DLD1 (cell line): ENCODE measurements around the gene TMEM198.

Source experiments
- in situ Hi-C: cut with HindIII; loops from 2 replicates; pipeline ENCODE4 v1.10.0; 2017; ENCODE audit warnings: low sequenced_read_pairs

Gene TMEM198

GRCh38 chr2:219524817-219525216 lies 19.0 kb upstream of the TMEM198 start:
- in situ Hi-C loops, result no loop called here

DNA sequence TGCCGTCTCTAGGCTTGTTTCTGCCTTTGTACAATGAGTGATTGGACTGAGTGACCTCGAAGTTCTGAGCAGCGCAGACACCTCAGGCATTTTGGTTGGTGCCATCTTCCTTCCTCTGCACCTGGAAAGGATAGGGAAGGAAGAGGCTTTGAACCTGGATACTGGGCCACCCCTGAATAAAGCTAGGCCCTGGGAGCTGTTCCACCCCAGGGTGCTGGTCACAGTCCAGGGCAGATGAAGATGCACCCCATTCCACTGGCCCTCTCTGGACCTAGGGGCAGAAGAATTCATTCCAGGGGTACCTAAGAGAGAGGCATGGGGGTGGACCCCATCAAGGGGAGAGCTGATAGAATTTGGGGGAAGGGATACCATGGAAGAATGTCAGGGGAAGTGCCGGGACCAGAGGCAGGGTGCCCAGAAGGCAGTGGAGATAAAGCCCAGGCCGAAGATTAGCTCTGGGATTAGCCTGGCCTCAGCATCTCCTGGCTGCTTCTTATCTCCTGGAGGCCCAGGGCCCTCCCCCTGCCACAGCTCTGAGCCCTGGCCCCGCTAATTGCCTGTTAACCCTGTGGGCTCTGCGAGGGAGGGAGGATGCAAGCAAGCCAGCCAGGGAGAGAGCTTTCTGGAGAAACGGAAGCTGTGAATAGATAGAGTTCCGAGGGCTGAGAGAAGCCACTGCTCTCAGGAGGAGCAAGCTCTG lies 18.1 kb upstream of the TMEM198 start:
- in situ Hi-C loops, result no loop called here

GRCh38 chr2:219526320-219527075 lies 17.3 kb upstream of the TMEM198 start:
- in situ Hi-C loops, result no loop called here

GRCh38 chr2:219527076-219527394 lies 16.8 kb upstream of the TMEM198 start:
- in situ Hi-C loops, result no loop called here

- in situ Hi-C loops, result no loop called here
Observed at GRCh38 chr2:219527472-219527871, 16.4 kb upstream of the TMEM198 start.

GRCh38 chr2:219530048-219530963 lies 13.5 kb upstream of the TMEM198 start:
- in situ Hi-C loops, result no loop called here

GRCh38 chr2:219531639-219532377 lies 12.0 kb upstream of the TMEM198 start:
- in situ Hi-C loops, result no loop called here

- in situ Hi-C loops, result no loop called here
Observed at GRCh38 chr2:219532378-219532649, 11.5 kb upstream of the TMEM198 start.

DNA sequence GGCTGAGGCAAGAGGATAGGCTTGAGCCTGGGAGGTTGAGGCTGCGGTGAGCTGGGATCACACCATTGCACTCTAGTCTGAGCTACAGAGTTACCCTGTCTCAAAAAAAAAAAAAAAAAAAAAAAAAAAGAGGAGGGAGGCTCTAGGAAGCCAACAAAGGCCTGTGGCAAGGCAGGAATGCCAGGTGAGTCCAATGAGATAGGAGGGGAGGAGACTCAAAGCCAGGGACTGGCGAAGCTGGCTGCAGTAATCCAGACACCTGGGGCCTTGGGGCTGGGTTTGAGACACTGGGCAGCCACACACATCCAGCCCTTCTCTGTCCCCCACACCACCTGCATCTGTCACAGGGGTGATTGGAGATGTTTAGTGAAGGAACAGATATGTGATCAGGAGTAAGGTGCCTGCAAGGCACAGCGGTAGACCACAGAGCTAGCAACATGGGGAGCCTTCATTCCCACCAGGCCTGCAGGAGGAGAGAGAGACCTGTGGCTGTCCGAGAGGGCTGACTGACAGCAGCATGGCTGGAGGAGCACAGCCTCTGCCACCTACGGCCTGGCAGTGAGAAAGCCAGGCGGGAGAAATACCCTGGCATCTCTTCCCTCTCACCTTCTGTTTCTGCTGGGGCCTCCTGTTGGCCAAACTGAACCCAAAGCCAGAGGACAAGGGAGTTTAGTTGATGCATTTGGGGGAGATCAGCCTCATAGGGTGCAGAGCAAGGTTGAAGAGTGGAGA lies 9.7 kb upstream of the TMEM198 start:
- in situ Hi-C loops, result no loop called here

GRCh38 chr2:219536425-219536824 lies 7.4 kb upstream of the TMEM198 start:
- in situ Hi-C loops, result no loop called here

DNA sequence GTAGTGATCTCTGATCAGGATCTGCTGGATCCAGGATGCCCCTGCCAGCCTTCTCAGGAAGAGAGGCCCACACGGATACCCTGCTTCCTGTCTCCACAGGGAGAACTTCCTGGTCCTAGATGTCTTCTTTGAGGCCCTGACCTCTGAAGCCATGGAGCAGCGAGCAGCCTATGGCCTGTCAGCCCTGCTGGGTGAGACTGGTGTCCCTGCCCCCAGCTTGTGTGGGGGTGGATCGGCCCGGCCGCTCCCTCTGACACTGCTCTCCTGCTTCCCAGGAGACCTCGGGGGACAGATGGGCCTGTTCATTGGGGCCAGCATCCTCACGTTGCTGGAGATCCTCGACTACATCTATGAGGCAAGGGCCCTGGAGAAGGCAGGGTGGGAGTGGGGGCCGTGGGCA lies 6.9 kb upstream of the TMEM198 start:
- in situ Hi-C loops, result no loop called here

DNA sequence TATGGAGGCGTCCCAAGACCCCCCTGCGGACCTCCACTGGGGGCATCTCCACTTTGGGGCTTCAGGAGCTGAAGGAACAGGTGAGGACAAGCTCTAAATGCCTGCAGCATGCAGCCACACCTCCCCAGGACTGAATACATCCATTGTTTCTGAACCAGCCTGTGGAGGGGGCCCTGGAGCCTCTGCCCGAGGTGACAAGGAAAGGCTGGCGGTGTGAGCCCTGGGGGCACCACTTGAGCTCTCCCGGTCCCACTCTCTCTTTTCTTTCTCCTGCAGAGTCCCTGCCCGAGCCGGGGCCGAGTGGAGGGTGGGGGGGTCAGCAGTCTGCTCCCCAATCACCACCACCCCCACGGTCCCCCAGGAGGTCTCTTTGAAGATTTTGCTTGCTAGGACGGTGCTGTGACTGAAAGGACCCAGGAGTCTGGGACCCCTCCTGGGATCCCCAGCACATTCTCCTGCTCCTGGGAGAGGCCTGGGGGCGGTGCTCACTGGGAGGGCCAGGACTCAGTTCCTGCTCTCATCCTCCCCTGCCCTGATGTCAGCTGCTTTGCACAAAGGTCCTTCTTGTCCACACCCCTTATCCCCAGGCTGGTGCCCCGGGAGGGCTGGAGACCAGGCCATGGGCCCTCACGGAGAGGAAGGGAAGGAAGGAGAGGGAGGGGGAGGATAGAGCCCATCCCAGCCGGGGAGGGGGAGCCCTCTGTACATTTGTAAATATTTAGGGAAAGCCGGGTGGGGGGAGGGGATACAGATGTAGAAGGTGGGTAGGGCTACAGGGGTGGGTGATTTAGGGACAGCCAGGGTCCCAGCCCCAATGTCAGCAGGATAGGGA lies 6.0 kb upstream of the TMEM198 start:
- in situ Hi-C loops, result no loop called here

DNA sequence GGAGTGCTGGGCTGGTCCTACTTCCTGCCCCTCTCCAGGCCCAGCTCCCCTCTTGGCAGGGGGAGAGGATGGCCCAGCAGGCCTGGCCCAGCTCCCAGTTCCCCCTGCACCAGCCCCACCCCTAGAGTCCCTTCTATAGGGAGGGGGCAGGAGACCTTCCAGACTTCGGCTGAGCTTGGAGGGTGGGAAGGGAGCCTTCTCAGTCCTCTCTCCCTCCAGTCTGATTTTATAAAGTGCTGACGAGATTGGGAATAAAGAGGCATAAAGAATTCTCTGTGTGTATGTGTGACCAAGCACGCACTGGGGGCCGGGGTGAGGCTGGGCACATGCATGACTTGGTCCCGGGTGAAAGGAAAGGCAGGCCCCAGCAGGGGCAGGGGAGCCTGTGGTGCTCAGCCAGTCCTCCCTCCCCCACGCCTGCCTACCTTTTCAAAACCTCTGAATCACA lies 5.3 kb upstream of the TMEM198 start:
- in situ Hi-C loops, result no loop called here

- in situ Hi-C loops, result no loop called here
Observed at GRCh38 chr2:219538956-219539788, 4.7 kb upstream of the TMEM198 start.

DNA sequence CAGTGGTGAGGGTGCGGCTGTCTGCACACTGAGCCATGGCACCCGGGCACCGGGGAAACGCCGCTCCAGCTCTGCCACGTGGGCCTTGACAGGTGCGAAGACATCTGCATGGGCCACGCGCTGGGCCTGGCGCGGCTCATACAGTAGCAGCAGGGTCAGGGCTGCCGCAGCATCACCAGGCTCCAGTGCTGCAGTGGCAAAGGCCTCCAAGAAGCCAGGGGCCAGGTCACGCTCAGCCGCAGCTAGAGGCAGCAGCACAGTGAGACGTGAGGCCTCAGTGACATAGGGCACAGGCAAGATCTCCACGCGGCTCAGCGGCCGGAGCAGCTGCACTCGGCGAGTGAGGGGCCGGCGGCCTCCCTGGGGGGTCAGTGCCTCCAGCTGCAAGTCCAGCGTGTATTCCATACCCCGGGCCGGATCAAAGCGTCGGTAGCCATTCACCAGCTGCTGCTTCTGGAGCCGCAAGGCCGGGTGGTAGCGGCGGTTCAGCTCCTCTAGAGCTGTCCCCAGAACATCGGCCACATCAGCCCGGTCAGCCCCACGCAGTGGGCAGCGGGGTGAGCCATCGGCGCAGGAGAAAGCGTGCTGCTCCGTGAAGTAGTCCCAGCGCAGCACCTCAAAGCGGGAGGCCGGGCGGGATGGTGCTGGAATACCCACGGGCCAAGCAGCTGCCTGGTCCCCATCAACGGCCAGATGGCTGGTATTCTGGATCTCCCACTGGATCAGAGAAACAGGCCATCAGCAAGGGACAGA lies 3.7 kb upstream of the TMEM198 start:
- in situ Hi-C loops, result no loop called here

GRCh38 chr2:219540784-219541504 lies 2.9 kb upstream of the TMEM198 start:
- in situ Hi-C loops, result no loop called here

DNA sequence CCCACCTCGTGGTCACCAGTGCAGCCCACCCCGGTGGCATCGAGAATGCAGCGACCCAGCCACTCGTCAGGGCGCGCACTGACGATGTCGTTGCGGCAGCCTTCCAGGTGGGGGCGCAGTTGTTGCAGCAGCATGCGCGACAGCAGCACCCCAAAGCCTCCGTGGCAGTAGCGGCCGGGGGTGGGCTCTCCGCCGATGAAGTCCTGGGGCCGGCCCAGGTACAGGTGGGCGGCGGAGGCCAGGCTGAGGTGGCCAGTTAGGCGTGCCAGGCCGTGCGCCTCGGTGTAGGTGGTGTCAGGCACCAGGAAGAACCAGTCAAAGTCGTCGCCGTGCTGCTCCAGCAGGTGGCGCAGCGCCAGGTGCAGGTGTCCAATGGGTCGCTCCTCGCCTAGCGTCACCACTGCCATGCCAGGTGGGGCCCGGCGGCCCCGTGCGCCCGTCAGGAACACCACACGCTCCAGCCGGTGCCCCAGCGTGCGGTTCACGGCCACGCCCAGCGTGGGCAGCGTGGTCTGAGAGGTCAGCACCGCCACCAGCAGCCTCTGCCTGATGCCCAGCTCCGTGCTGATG lies 2.1 kb upstream of the TMEM198 start:
- in situ Hi-C loops, result no loop called here
